Stomach (tissue), 9 donors: ENCODE results near the gene MON1A. TPM values are rescaled to one million over a fixed set of nuclear protein-coding genes. Genes with fewer than 3 reads are reported as not detected.
A peak's percentile ranks its signal among the peaks of the same experiment; 100 is the strongest.
"Not testable (repeated sequence)": the region's sequence is repeated elsewhere in the genome, so short reads cannot be mapped to it uniquely, and the experiment has no call there.

Experiments used
- DNase-seq, 2 donors: peaks; one replicate each; pipeline versions ENCODE4 v3.0.0 to v3.0.0-alpha.2; 2013 to 2019
- H3K27ac ChIP-seq, 5 donors: fragments of 200-600 bp in 4 of 5; sonication (generic) in 4 of 5; one replicate each; pipeline ENCODE4 v1.5.1; 2013 to 2019; ENCODE audit warnings: mild to moderate bottlenecking in 1 of 5, moderate library complexity in 1 of 5
- H3K27me3 ChIP-seq, 3 donors: fragments of 200-600 bp; sonication (generic); one replicate each; pipeline ENCODE4 v1.5.1; 2017 to 2019; ENCODE audit warnings: mixed run types in 1 of 3
- H3K36me3 ChIP-seq, 4 donors: fragments of 200-600 bp; sonication (generic); 1 replicate in 3 of 4; 2 replicates in 1 of 4; pipeline ENCODE4 v1.5.1; 2016 to 2019
- H3K4me1 ChIP-seq, 4 donors: fragments of 200-600 bp; sonication (generic); one replicate each; pipeline ENCODE4 v1.5.1; 2016 to 2019
- H3K4me3 ChIP-seq, 4 donors: fragments of 200-600 bp; sonication (generic) in 3 of 4; one replicate each; pipeline ENCODE4 v1.5.1; 2016 to 2019; ENCODE audit warnings: mild to moderate bottlenecking in 1 of 4
- H3K9me3 ChIP-seq, 4 donors: fragments of 200-600 bp; sonication (generic); one replicate each; pipeline ENCODE4 v1.5.1; 2016 to 2019
- CTCF ChIP-seq, 7 experiments: fragments of 450-650 bp in 4 of 7; fragments of 200-600 bp in 3 of 7; sonication (generic) in 3 of 7; IDR thresholded peaks; one replicate each; pipeline ENCODE4 v1.5.1; 2016 to 2019; ENCODE audit warnings: antibody characterized with exemption in 7 of 7, control low read depth in 2 of 7, mild to moderate bottlenecking in 1 of 7
- EP300 ChIP-seq: sonication (generic); formaldehyde crosslinking; IDR thresholded peaks from one replicate; pipeline ENCODE4 v1.6.1; 2017; ENCODE audit warnings: antibody characterized with exemption
- POLR2A ChIP-seq, 4 donors: fragments of 450-650 bp; IDR thresholded peaks; one replicate each; pipeline ENCODE4 v1.6.1; 2016; ENCODE audit warnings: antibody characterized with exemption in 4 of 4, control low read depth in 2 of 4, mild to moderate bottlenecking in 1 of 4, moderate library complexity in 1 of 4
- POLR2AphosphoS5 ChIP-seq, 3 donors: sonication (generic); formaldehyde crosslinking; IDR thresholded peaks; one replicate each; pipeline ENCODE4 v1.6.1; 2016; ENCODE audit warnings: antibody characterized with exemption in 3 of 3
- WGBS, 5 donors: extraction: QIAGEN DNeasy Blood & Tissue Kit in 3 of 5; methylation state at CpG; one replicate each; pipeline versions ENCODE4 v1.1.5 to v1.1.7; 2013 to 2018; 5-methylcytosine and 5-hydroxymethylcytosine counted together
- intact Hi-C: fragments of 100-400 bp; cut with DNase I; formaldehyde crosslinking; loops from one replicate; pipeline ENCODE4 v1.15.1; 2023; ENCODE audit warnings: low total_unique reads
- polyA plus RNA-seq, 3 donors: library from polyadenylated mRNA; stranded (reverse); fragments of 200-250 nt; gene quantifications; one replicate each; pipeline ENCODE4 v1.2.3, GENCODE V29; 2013
- total RNA-seq, 5 donors: library from RNA; depleted of rRNA; stranded (reverse); fragments of >200 nt; gene quantifications; one replicate each; pipeline versions ENCODE4 v1.1.0 to v1.2.3, GENCODE V29; 2014 to 2016
- donor health status: healthy with polysubstance abuse.
- donor health status: Bipolar disorder and iron deficiency.
- donor health status: healthy.

Gene MON1A
- total and polyA plus RNA-seq, 8 donors, result 3.9 to 33.8 (median 9.3) TPM

GRCh38 chr3:49942651-49943050, 13.0 kb upstream of the MON1A start:
- H3K36me3 ChIP-seq, result peaks cover 0 to 14% (median 11%) of the 10 kb centered on the region in 4 donors
- WGBS, 5 donors, result 59 to 74% (median 71%) methylated on average over 2 of the region's 2 CpGs
- no peak overlapping the region for H3K4me3 ChIP-seq
- H3K27me3 ChIP-seq, result no peaks in the 10 kb centered on the region
- TF ChIP-seq POLR2AphosphoS5 (IDR thresholded peaks at IDR 0.05) (no peak), EP300 (no peak), POLR2A (IDR thresholded peaks at IDR 0.05) (no peak), CTCF (IDR thresholded peaks at IDR 0.05) (no peak)
- peaks cover 5 to 44% (median 29%) of the 10 kb centered on the region in 4 donors for H3K4me1 ChIP-seq
- intact Hi-C loops, result no loop called here
- H3K27ac ChIP-seq, result peak overlapping the region in 1 of 5 donors; percentile 20
- no peak for DNase-seq
- no peaks in the 10 kb centered on the region for H3K9me3 ChIP-seq

- H3K4me1 ChIP-seq, result peaks cover 5 to 38% (median 29%) of the 10 kb centered on the region in 4 donors
- H3K9me3 ChIP-seq, result no peaks in the 10 kb centered on the region
- DNase-seq, result no peak
- peaks cover 0 to 5% (median 3%) of the 10 kb centered on the region in 4 donors for H3K36me3 ChIP-seq
- no peaks in the 10 kb centered on the region for H3K27me3 ChIP-seq
- intact Hi-C loops, result no loop called here
- 5 to 7% (median 6%) methylated on average over 23 of the region's 23 CpGs for WGBS, 5 donors
- H3K27ac ChIP-seq, result peak overlapping the region; percentile 91 to 99 (median 97)
- TF ChIP-seq POLR2A (IDR thresholded peaks at IDR 0.05), result no peak
- no peak for TF ChIP-seq CTCF (IDR thresholded peaks at IDR 0.05)
- no peak for TF ChIP-seq POLR2AphosphoS5 (IDR thresholded peaks at IDR 0.05)
- no peak for TF ChIP-seq EP300
- peak overlapping the region; percentile 66 to 86 (median 74) for H3K4me3 ChIP-seq
Observed at GRCh38 chr3:49940667-49941249, 11.1 kb upstream of the MON1A start.

GRCh38 chr3:49939858-49940666, 10.5 kb upstream of the MON1A start, which contains the start of gene RBM6:
TSS of gene RBM6 (plus strand) at chr3:49940150. CDS start at chr3:49962642, 22,492 bp downstream.
- Histone ChIP-seq H3K9me3 (no peaks in the 10 kb centered on the region), H3K27me3 (no peaks in the 10 kb centered on the region), H3K36me3 (peaks cover 0 to 5% (median 2%) of the 10 kb centered on the region in 4 donors), H3K27ac (peak within 1 kb of the TSS; percentile 91 to 99 (median 97)), H3K4me1 (peaks cover 5 to 38% (median 29%) of the 10 kb centered on the region in 4 donors), H3K4me3 (peak within 1 kb of the TSS; percentile 66 to 86 (median 74))
- DNase-seq, result peak; percentile 98 to 99
- 0 to 1% (median 0%) methylated on average over 28 to 74 of the region's 74 CpGs for WGBS, 5 donors
- TF ChIP-seq POLR2A (IDR thresholded peaks at IDR 0.05) (peak in 2 of 4 donors; percentile 44 to 51), EP300 (no peak), CTCF (IDR thresholded peaks at IDR 0.05) (no peak), POLR2AphosphoS5 (IDR thresholded peaks at IDR 0.05) (peak; percentile 88 to 96 (median 92))
- intact Hi-C loops, result no loop called here

- Histone ChIP-seq H3K27ac (no peak overlapping the region), H3K27me3 (no peaks in the 10 kb centered on the region), H3K9me3 (no peaks in the 10 kb centered on the region), H3K4me1 (peaks cover 5 to 23% (median 21%) of the 10 kb centered on the region in 4 donors), H3K4me3 (no peak overlapping the region), H3K36me3 (no peaks in the 10 kb centered on the region)
- 56 to 77% (median 62%) methylated on average over 3 of the region's 3 CpGs for WGBS, 5 donors
- DNase-seq, result peak in 1 of 2 donors; percentile 23
- intact Hi-C loops, result no loop called here
- no peak for TF ChIP-seq POLR2AphosphoS5 (IDR thresholded peaks at IDR 0.05)
- no peak for TF ChIP-seq EP300
Observed at GRCh38 chr3:49937090-49937489, 7.5 kb upstream of the MON1A start.

GRCh38 chr3:49932281-49932680, 2.7 kb upstream of the MON1A start:
- H3K4me1 ChIP-seq, result peaks cover 11 to 28% (median 23%) of the 10 kb centered on the region in 4 donors
- H3K9me3 ChIP-seq, H3K27me3 ChIP-seq, H3K36me3 ChIP-seq, DNase-seq, H3K4me3 ChIP-seq, intact Hi-C loops, H3K27ac ChIP-seq: not testable (repeated sequence)
- WGBS, 5 donors, result 90 to 95% (median 93%) methylated on average over 15 of the region's 15 CpGs
